DMS153 treated with DMSO at 0.1 percent for 48 hours (cell line): ENCODE results near the gene TMC6.
A peak's percentile ranks its signal among the peaks of the same experiment; 100 is the strongest.
"Not testable (repeated sequence)": the region's sequence is repeated elsewhere in the genome, so short reads cannot be mapped to it uniquely, and the experiment has no call there.

Experiments
- DNase-seq: peaks from one replicate; lab custom pipeline; 2025; ENCODE audit not compliant: unreplicated experiment; lab: John Stamatoyannopoulos, UW

TMC6 gene

DNA sequence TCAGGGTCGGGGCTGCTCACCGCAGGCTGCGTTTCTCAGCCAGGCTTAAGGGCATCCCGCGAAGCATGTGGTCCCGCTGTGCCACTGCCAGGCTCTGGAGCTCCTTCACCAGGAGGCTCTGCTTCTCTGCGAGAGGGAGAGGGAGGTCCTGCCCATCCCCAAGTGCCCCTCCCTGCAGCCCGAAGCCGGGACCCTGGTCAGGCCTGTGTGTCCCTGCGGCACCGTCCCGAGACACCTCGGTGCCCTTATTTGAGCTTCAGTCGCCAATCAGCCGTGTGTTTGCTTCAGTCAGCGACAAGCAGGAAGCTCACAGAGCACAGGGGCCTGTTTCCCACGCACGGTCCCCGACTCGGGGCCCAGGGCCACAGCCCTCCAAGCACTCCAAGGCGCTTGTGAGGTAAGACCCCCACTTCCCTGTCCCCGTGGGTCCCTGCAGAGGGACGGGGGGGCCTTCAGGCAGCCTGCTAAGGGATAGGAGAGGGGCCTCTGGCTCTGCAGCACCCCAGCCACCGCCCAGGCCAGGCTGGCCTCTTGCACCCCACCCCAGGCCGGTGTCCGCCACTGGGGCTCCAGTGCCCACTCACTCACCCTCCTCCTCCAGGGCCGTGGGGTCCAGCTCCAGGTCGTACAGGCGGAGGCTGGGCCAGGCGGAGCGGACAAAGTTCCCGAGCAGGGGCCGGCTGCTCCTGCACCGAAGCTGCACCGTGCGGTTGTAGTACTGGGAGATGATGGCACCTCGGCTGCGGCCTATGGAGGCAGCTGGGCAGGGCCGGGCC, 3.2 kb downstream of the TMC6 start:
- DNase-seq: no peak

GRCh38 chr17:78124836-78125137, 3.8 kb downstream of the TMC6 start:
- DNase-seq: no peak

DNA sequence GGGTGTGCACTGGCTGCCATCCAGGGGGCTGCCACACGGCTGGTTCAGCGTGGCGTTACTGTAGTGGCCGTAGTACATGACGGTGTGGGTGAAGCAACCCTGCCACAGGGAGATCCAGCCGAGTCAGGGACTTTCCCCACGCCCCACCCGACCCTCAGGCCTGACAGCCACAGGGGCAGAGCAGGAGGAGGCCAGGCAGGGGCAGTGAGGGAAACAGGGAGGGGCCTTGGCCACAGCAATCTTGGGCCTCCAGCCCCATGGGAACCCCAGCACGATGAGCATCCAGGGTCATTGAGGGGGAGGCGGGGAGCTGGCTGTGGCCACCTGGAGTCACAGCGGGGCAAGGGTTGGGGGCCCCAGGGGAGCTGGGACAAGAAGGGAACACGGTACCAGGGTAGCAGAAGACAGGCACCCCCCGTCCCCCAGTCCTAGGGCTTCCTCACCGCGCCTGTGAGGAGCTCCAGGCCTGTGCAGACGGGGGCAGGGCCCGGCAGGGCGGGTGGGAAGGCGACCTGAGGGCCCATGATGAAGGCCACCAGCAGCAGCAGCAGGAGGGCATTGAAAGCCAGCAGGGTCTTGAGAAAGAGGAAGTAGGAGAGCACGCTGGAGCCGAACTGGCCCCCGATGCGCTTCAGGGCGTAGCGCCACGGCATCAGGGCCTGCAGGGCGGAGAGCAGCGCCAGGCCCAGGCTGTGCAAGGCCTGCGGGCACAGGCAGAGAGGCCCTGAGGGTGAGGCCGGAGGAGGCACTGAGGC, 4.3 kb downstream of the TMC6 start:
- DNase-seq: no peak

GRCh38 chr17:78123258-78123929, 5.2 kb downstream of the TMC6 start:
- no peak for DNase-seq

DNA sequence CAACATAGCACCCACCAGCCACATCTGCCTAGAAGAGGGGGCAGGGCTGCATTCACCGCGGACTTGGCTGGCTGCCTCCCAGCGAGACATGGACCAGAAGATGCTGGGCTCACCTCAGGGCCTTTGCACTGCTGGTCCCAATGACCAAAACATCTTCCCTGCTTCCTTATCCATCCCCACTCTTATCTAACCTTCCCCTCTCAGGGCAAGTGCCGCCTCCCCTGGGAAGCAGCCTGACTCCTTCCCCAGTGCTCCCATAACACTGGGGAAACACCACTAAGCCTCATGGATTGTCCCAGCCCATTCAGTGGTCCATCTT, 5.7 kb downstream of the TMC6 start:
- no peak for DNase-seq

GRCh38 chr17:78122216-78122930, 6.2 kb downstream of the TMC6 start:
- no peak for DNase-seq

- DNase-seq: no peak
Measured at GRCh38 chr17:78121801-78122215, 6.7 kb downstream of the TMC6 start.

GRCh38 chr17:78120971-78121800, 7.4 kb downstream of the TMC6 start:
- DNase-seq: no peak

DNA sequence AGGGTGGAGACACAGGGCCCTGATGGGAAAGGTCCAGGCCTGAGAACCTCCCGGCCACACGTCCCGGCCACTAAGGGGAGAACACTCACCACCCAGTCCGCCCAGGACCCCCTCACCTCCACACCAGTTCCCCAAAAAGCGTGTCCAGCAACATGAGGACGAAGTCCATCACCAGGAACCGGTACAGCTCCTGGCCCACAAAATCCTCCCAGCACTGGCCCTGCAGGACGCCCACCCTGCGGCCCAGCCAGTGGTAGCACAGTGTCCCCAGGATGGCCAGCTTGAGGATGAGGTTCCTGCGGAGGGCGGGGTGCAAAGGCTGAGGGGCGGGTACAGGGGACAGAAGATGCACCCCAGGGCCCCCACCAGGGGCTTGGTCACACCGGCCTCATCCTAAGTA, 8.0 kb downstream of the TMC6 start:
- no peak for DNase-seq

DNA sequence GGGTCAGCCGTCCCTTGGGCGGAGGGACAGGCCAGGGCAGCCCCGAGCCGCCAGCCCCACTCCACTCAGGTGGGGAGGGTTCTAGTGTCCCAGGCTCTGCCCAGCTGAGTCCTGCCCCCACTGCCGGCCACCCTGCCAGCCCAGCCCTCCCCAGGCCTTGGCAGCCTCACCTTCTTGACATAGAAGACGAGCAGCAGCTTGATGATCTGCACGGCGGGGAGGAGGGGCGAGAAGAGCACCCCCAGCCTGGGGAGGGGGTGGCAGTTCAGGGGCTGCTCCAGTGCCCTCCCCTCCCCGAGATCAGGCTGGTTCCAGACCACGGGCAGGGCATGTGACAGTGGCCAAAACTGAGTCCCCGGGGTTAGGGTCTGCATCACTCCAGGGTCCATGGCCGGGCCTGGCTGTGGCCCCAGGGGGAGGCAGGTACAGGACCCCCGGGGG, 9.7 kb downstream of the TMC6 start:
- no peak for DNase-seq

GRCh38 chr17:78117027-78117981, 11.3 kb downstream of the TMC6 start:
- DNase-seq: peak; percentile 77

DNA sequence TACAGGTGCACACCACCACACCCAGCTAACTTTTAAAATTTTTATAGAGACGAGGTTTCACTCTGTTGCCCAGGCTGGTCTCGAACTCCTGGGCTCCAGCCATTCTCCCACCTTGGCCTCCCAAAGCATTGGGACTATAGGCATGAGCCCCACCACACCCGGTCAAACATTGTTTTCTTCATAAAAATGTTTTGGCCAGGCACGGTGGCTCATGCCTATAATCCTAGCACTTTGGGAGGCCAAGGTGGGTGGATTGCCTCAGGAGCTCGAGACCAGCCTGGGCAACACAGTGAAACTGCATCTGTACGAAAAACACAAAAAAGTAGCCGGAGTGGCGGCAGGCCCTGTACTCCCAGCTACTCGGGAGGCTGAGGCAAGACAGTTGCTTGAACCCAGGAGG, 12.1 kb downstream of the TMC6 start:
- no peak for DNase-seq

GRCh38 chr17:78115803-78116202, 12.8 kb downstream of the TMC6 start:
- not testable (repeated sequence) for DNase-seq

DNA sequence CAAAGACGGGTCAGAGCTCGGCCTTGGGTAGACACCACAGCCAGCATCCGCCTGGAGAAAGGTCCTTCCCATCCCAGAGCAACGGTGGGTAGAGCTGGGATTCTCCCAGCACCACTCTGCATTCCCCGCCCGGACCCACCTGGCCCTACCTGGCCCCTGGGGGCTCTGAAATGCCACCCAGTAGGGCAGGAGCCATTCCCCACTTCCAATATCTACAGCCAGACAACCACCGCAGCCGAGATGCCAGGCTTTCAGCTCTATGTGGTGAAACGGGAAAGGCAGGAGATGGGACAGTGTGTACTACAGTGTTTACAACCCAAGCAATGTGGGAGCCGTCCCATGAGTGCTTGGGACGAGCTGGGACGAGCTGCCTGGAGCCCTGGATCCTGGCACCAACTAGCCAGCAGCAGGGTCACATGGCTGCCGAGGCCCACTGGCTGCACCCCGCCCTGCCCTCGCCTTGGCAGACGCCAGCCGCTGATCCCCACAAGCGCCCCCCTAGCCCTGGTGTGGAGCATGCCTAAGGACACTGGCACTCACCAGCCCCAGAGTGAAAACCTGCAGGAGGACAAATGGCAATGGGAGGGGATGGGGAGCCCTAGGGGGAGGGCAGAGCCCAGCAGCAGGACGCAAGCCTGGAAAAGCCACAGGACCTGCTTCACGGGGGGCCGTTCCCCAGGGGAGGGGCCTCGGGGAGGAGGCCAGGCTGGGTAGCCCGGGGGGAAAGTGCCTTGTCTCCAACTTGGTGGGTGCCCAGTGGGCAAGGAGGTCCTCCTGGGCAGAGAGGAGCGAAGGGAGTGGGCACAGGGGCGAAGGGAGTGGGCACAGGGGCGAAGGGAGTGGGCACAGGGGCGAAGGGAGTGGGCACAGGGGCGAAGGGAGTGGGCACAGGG, 13.5 kb downstream of the TMC6 start:
- DNase-seq: no peak

- no peak for DNase-seq
Measured at GRCh38 chr17:78113804-78114785, 14.5 kb downstream of the TMC6 start.

- DNase-seq: peak; percentile 28
Measured at GRCh38 chr17:78112518-78113471, 15.8 kb downstream of the TMC6 start.
